Body of pancreas (tissue), 4 donors: ENCODE measurements around the gene NBEAL2. TPM values are rescaled to one million over a fixed set of nuclear protein-coding genes. Genes with fewer than 3 reads are reported as not detected.

Experiments
- ATAC-seq: fragments of 150-250 bp; one replicate; pipeline ENCODE4 v1.9.1; 2016
- DNase-seq, 4 donors: peaks; one replicate each; pipeline ENCODE4 v3.0.0-alpha.2; 2019
- H3K27ac ChIP-seq, 4 donors: fragments of 200-600 bp; sonication (generic); 1 replicate in 3 of 4; 2 replicates in 1 of 4; pipeline versions ENCODE4 v1.5.1 to v1.6.1; 2016 to 2019; ENCODE audit warnings: mild to moderate bottlenecking in 1 of 4, mixed read lengths in 1 of 4, moderate library complexity in 1 of 4
- H3K27me3 ChIP-seq, 2 donors: fragments of 200-600 bp; sonication (generic); one replicate each; pipeline ENCODE4 v1.6.0; 2016; ENCODE audit warnings: mild to moderate bottlenecking in 1 of 2
- H3K36me3 ChIP-seq, 2 donors: fragments of 200-600 bp; sonication (generic); replicated peaks in 1 of 2; 2 replicates each; pipeline ENCODE4 v1.5.1; 2016; ENCODE audit warnings: low read depth in 2 of 2; ENCODE audit not compliant: insufficient read depth in 1 of 2
- H3K4me1 ChIP-seq: fragments of 200-600 bp; sonication (generic); one replicate; pipeline ENCODE4 v1.6.0; 2016
- H3K4me3 ChIP-seq, 2 donors: fragments of 200-600 bp; sonication (generic); 1 replicate in 1 of 2; 2 replicates in 1 of 2; pipeline ENCODE4 v1.5.1; 2016 to 2019
- H3K9me3 ChIP-seq, 3 donors: fragments of 200-600 bp; sonication (generic); 1 replicate in 2 of 3; 2 replicates in 1 of 3; pipeline ENCODE4 v1.5.1; 2016
- POLR2A ChIP-seq, 3 donors: fragments of 450-650 bp; IDR thresholded peaks; one replicate each; pipeline ENCODE4 v1.6.1; 2016; ENCODE audit warnings: antibody characterized with exemption in 3 of 3, mild to moderate bottlenecking in 2 of 3
- WGBS, 2 donors: methylation state at CpG; one replicate each; pipeline ENCODE4 v1.1.5; 2017; 5-methylcytosine and 5-hydroxymethylcytosine counted together
- intact Hi-C: fragments of 100-400 bp; cut with DNase I; formaldehyde crosslinking; loops from one replicate; pipeline ENCODE4 v1.15.1; 2023
- total RNA-seq, 2 donors: library from RNA; depleted of rRNA; stranded (reverse); fragments of >200 nt; gene quantifications; one replicate each; pipeline ENCODE4 v1.1.0, GENCODE V29; 2016
- TF ChIP-seq, protein P1 (sequence below), 7 experiments: fragments of 450-650 bp in 4 of 7; fragments of 200-600 bp in 3 of 7; sonication (generic) in 3 of 7; IDR thresholded peaks; one replicate each; pipeline ENCODE4 v1.5.1; 2016 to 2019; ENCODE audit warnings: antibody characterized with exemption in 7 of 7

Gene NBEAL2
- total RNA-seq, 2 donors from 2014 or later = 98.8 to 151 TPM

DNA sequence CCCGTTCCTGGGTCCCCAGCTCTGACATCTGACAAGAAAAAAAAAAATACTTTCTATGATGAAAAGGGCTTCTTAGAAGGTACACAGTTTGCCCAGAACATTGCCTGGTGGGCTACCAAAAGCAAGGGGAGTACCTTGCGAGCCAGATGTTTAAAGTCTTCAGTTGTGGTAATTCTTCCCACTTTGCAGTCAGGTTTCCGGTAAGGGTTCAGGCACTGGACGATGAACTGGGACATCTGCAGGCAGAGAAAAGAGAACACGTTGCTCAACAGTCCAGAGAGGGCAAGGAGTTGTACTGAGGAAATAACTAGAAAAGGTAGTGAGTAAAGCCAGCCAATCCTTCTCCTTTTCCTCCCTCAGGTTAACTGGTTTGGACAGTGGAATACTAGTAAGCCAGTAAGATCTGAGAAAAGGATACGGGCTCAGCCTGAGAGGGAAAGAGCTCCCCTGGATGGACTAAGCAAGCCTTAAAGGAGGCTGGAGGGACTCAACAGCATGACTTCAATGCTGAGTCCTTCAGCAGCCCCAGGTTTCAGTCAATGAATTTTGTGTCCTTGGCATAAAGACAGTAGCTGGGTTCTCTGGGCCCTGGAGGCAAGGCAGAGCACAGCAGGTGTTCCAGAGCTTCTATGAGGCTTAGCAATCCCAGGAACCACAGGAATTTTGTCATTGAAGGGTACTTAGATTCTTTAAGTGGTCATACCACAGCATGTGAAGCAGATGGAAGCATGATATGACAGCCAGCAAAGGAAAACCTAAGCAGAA, 38.2 kb downstream of the NBEAL2 start:
- intact Hi-C loops = no loop called here
- ATAC-seq (no peak), DNase-seq (no peak)
- Histone ChIP-seq H3K4me3 (no peak overlapping the region), H3K27me3 (no peaks in the 10 kb centered on the region), H3K36me3 (peaks cover 0 to 4% of the 10 kb centered on the region in 2 donors), H3K4me1 (peaks cover 27% of the 10 kb centered on the region), H3K9me3 (no peaks in the 10 kb centered on the region), H3K27ac (peak overlapping the region in 1 of 4 donors; percentile 44)
- TF ChIP-seq POLR2A (IDR thresholded peaks at IDR 0.05) = no peak
- TF ChIP-seq, protein P1, sequence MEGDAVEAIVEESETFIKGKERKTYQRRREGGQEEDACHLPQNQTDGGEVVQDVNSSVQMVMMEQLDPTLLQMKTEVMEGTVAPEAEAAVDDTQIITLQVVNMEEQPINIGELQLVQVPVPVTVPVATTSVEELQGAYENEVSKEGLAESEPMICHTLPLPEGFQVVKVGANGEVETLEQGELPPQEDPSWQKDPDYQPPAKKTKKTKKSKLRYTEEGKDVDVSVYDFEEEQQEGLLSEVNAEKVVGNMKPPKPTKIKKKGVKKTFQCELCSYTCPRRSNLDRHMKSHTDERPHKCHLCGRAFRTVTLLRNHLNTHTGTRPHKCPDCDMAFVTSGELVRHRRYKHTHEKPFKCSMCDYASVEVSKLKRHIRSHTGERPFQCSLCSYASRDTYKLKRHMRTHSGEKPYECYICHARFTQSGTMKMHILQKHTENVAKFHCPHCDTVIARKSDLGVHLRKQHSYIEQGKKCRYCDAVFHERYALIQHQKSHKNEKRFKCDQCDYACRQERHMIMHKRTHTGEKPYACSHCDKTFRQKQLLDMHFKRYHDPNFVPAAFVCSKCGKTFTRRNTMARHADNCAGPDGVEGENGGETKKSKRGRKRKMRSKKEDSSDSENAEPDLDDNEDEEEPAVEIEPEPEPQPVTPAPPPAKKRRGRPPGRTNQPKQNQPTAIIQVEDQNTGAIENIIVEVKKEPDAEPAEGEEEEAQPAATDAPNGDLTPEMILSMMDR (IDR thresholded peaks at IDR 0.05) = no peak
- WGBS, 2 donors = 70 to 91% methylated on average over 6 of the region's 6 CpGs

DNA sequence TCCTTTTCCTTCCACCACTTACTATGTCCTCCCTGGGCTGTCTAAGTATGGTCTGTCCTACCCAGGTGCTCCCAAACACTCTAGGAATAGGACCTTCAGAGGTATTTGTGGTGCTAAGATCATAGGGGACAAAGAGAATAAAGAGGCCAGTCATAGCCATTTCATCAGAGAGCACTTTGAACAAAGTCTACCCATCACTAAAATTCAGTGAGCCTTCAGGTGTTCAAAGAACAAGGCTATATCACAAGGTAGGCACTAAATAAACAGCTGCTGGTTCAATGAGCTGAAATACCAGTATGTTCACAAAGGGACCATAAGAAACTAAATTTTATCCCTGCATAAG, 38.8 kb downstream of the NBEAL2 start:
- TF ChIP-seq POLR2A (IDR thresholded peaks at IDR 0.05) = no peak
- TF ChIP-seq, protein P1 (IDR thresholded peaks at IDR 0.05) = no peak
- Histone ChIP-seq H3K36me3 (peaks cover 0 to 4% of the 10 kb centered on the region in 2 donors), H3K27ac (no peak overlapping the region), H3K4me1 (peaks cover 33% of the 10 kb centered on the region), H3K9me3 (no peaks in the 10 kb centered on the region), H3K4me3 (no peak overlapping the region), H3K27me3 (no peaks in the 10 kb centered on the region)
- ATAC-seq = no peak
- no peak for DNase-seq
- intact Hi-C loops = no loop called here

DNA sequence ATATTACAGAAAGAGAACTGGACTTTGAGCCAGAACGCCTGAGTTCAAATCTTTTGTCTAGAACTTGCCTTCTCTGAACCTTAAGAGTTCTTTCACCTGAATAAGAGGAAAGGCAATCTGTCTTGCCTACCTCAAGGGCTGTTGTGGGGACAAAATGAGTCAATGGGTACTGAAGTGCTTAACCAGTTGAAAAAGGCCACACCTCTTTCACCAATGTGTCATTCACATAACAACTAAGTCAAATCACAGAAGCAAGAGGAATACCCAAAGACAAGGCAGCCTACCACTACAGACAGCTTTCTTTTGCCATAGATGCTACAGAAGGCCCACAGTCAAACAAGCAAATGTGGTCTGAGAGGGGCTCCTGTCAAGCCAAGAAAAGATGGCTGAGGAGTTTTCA, 39.7 kb downstream of the NBEAL2 start:
- H3K4me1 ChIP-seq = peaks cover 27% of the 10 kb centered on the region
- DNase-seq (no peak), ATAC-seq (no peak)
- intact Hi-C loops = no loop called here
- no peak overlapping the region for H3K4me3 ChIP-seq
- H3K27ac ChIP-seq = no peak overlapping the region
- H3K27me3 ChIP-seq = no peaks in the 10 kb centered on the region
- H3K36me3 ChIP-seq = peaks cover 0 to 4% of the 10 kb centered on the region in 2 donors
- no peak for TF ChIP-seq POLR2A (IDR thresholded peaks at IDR 0.05)
- TF ChIP-seq, protein P1 (IDR thresholded peaks at IDR 0.05) = no peak
- WGBS, 2 donors = 83 to 100% methylated on average over 1 of the region's 1 CpG
- H3K9me3 ChIP-seq = no peaks in the 10 kb centered on the region

DNA sequence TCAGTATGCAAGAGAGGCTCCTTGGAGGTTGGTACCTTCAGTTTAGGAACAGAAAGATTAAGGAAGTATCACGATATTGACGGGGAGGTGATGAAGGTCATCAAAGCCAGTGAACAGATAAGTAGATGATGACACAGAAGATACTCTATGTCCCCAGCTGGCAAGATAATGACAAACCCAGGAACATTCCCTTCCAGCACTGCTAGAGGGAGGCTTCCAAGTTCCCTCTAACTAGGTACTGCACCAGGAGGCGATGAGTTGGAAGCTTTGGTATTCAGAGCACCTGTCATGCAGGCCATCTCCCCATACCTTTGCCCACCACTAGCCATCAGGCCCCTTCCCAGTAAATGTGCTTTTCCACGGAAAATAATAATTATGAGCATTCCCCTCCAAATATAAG, 40.8 kb downstream of the NBEAL2 start:
- DNase-seq (no peak), ATAC-seq (no peak)
- peaks cover 17% of the 10 kb centered on the region for H3K4me1 ChIP-seq
- H3K27me3 ChIP-seq = no peaks in the 10 kb centered on the region
- no peaks in the 10 kb centered on the region for H3K9me3 ChIP-seq
- no peak overlapping the region for H3K27ac ChIP-seq
- H3K36me3 ChIP-seq = peaks cover 0 to 4% of the 10 kb centered on the region in 2 donors
- TF ChIP-seq POLR2A (IDR thresholded peaks at IDR 0.05) = no peak
- TF ChIP-seq, protein P1 (IDR thresholded peaks at IDR 0.05) = no peak
- 71 to 81% methylated on average over 4 of the region's 4 CpGs for WGBS, 2 donors
- intact Hi-C loops = no loop called here
- no peak overlapping the region for H3K4me3 ChIP-seq

DNA sequence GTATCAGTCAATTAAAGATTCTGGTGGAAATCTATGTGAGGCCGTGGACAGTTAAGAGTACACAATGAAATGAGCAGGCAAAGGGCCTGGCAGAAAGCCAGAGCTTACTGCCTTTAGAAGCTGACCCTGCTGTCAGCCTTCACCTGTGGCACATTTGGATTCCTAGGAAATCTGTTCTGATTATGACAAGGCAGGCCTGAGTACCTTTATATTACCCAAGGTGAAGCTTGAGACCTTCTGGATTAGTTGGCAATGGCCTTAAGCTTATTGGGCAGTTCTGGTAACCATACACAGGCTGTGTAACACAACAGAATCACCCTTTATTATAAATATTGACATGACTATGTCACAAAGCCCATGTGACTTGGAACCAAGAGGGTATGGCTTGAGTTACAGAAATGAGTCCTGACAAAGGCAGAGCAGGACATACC, 43.2 kb downstream of the NBEAL2 start:
- Histone ChIP-seq H3K4me1 (peaks cover 13% of the 10 kb centered on the region), H3K9me3 (no peaks in the 10 kb centered on the region), H3K36me3 (peaks cover 0 to 2% of the 10 kb centered on the region in 2 donors), H3K4me3 (no peak overlapping the region), H3K27ac (peak overlapping the region in 1 of 4 donors; percentile 44), H3K27me3 (no peaks in the 10 kb centered on the region)
- ATAC-seq = peak; percentile 79
- DNase-seq = peak in 3 of 4 donors; percentile 60 to 72 (median 70)
- intact Hi-C loops = no loop called here
- TF ChIP-seq, protein P1 (IDR thresholded peaks at IDR 0.05) = no peak
- TF ChIP-seq POLR2A (IDR thresholded peaks at IDR 0.05) = no peak
- 24 to 29% methylated on average over 1 of the region's 1 CpG for WGBS, 2 donors
